Left kidney (tissue), 2 donors: Measurements from ENCODE around the gene EMILIN1. TPM values are rescaled to one million over a fixed set of nuclear protein-coding genes. Genes with fewer than 3 reads are reported as not detected.
"Not testable (repeated sequence)": the region's sequence is repeated elsewhere in the genome, so short reads cannot be mapped to it uniquely, and the experiment has no call there.

Experiments
- DNase-seq: peaks from one replicate; pipeline ENCODE4 v3.0.0-alpha.2; 2013
- polyA plus RNA-seq: library from polyadenylated mRNA; unstranded; fragments of 120-200 nt; gene quantifications from one replicate; pipeline ENCODE4 v1.2.1, GENCODE V29; 2013; ENCODE audit not compliant: insufficient read length

The EMILIN1 gene
- polyA plus RNA-seq, 1 donor = 57.7 TPM

DNA sequence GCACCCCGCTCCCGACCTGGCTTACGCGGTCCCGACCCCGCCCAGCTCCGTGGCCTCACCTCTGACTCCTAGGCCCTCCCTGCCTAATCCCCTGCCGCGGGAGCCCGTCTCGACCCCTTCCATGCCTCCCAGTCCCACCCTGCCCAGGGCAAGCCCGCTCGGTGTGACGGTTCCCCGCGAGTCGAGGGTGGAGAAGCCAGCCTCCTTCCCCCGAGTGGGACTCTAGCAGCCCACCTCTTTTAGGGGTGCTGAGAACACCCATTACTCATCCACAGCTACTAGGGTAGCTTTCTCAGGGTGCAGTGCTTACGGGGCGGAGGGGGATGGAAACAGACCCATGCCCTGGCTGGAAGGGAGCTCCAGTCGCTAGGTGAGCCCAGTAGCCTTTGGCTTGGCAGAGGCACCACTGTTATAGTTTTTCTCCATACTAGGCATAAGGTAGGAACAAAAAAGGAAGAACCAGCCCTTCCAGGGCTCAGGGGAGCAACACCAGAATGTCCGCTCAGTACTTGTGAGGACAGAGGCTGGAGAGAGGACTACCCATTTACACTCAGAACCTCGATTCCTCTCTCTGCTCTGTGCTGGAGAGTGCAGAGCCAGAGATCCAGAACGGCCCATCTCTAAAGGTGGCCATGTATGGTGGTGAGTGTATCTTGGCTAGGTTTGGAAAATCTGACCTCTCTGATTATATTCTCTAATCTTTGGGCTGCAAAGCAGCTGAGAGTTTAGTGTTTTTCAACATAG lies 26.3 kb upstream of the EMILIN1 start:
- no peak for DNase-seq

DNA sequence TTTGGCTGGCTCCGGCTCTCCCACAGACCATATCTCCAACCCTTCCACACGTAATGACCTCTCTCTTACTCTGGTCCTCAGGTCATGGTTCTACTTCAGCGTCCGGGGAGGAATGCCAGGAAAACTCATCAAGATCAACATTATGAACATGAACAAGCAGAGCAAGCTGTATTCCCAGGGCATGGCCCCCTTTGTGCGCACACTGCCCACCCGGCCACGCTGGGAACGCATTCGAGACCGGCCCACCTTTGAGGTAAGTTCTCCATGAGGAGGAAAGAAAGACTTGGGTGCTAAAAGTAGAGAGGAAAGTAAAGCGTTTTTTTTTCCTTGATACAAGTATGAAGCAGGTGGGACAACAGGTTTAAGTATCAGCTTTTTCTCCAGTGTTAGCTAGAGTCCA lies 25.1 kb upstream of the EMILIN1 start:
- no peak for DNase-seq

DNA sequence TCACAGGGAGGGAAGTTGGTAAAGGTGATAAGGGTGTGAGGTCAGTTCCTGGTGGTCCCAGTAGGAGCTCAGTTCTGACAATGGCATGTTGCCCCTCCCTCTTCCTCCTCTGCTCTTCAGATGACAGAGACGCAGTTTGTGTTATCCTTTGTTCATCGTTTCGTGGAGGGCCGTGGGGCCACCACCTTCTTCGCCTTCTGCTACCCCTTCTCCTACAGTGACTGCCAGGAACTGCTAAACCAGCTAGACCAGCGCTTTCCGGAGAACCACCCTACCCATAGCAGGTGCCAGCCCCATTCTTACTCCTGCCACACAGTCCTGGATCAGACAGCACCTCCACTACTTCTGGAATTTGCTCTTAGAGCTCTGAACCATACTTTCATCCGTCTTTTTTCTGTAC lies 24.6 kb upstream of the EMILIN1 start:
- DNase-seq = no peak

DNA sequence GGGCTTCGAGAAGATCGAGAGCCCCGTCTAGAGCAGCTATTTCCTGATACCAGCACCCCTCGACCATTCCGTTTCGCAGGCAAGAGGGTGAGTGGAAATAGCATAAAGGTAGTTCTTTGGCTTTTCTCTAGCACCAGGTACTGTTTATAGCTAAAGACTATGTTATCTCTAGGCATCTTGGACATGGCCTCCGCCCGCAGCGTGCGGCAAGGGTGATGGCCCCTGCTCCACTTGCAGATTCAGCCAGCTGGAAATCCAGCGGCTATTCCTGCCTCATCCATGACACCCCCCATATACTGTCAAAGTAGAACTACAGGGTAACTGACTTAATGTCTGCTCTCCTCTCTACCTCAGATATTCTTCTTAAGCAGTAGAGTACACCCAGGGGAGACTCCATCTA lies 23.7 kb upstream of the EMILIN1 start:
- no peak for DNase-seq

DNA sequence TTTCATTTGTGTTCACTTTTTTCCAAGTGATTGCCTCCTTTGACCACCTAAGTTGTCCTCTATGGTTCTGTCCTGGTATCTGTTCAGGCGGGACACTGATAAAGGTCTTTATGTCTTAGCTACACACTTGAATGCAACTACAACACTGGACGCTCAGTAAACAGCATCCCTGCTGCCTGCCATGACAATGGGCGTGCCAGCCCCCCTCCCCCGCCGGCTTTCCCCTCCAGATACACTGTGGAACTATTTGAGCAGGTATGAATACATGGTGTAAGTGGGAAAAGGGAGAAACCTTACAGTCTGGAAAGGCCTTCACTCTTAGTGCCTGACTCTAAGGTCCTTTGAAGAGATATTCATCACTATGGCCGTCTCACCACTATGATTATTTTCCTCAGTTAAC lies 21.2 kb upstream of the EMILIN1 start:
- DNase-seq = no peak

DNA sequence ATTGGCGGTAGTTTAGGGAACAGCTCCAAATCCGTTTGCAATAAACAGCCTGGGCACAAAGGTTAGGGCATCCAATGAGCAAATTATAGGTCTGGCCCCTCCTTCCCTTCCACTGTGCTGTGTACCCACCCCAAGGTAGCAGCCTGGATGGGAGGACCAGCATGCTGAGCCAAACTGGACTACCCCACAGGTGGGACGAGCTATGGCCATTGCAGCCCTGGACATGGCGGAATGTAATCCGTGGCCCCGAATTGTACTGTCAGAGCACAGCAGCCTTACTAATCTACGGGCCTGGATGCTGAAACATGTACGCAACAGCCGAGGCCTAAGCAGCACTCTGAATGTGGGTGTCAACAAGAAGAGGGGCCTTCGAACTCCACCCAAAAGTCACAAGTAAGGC lies 20.2 kb upstream of the EMILIN1 start:
- no peak for DNase-seq

DNA sequence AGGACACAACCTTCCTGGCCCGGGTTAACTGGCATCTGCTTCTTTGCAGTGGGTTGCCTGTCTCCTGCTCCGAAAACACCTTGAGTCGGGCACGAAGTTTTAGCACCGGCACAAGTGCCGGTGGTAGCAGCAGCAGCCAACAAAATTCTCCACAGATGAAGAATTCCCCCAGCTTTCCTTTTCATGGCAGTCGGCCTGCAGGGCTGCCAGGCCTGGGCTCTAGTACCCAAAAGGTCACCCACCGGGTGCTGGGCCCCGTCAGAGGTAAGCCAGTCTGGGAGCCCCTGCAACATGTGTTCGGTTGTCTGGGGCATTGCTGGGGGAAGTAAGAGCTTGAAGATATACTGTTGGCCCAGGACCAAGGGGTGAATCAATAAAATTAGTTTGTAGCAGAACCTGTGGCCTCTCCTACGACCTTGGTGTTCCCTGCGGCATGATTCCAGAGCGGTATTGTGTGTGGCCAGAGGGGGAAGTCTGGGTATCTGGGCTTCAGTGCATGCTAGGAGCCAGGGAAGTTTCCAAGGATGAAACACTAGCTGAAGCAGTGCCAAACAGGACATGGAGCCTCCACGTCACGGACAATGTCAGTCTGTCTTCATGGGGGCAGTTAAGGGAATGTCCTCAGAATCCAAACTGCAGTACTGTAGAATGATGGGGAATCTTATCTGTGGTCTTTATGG lies 19.1 kb upstream of the EMILIN1 start:
- DNase-seq = no peak

DNA sequence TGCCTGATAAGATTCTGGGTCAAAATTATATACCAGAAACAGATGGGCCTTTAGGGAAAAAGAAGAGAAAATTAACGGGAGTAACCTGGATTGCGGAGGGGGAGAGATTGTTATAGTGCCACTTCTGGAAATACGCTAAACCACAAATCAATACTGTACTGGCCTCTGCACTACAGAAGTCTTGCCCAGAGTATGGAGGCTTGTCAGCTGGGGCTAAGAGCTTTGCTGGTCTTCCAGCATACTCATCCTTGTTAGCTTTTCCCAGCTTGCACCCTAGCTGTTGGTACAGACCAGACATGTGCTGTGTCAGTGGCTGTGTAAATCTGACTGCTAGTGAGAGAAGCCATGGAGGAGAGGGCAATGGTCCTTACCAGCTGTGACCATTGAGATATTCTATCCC lies 18.1 kb upstream of the EMILIN1 start:
- no peak for DNase-seq

DNA sequence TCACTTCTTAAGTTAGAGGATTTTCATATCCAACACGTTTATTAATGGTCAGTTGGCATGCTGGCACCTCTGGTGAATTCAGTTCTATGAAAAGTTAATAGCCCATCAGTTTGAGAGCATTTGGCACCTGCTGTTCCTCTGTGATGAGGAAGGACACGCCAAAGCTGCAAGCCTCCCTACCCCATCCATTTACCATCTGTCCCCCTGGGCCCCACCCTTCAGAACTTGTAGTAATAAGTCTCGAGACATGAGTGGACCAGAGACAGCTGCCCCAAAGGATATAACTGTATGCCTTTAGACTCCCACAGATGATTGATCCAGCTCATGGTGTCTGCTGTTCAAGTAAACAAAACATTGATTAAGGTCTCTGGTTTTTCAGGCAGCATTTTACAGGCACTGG lies 13.3 kb upstream of the EMILIN1 start:
- DNase-seq = no peak

DNA sequence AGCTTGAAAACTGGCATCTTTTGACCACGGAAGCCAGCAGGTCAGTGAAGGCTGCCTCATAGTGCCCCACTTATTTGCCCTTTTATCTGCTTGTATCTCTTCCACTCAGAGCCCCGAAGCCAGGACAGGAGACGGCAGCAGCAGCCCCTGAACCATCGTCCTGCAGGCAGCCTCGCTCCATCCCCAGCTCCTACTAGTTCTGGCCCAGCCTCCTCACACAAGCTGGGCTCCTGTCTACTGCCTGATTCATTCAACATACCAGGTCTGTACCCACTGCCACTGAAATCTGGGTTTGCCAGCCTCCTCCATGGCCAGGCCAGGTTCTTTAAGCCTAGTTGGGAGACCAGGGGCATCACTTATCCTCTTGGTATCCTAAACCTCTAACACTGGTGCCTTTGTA lies 11.0 kb upstream of the EMILIN1 start:
- DNase-seq = no peak

DNA sequence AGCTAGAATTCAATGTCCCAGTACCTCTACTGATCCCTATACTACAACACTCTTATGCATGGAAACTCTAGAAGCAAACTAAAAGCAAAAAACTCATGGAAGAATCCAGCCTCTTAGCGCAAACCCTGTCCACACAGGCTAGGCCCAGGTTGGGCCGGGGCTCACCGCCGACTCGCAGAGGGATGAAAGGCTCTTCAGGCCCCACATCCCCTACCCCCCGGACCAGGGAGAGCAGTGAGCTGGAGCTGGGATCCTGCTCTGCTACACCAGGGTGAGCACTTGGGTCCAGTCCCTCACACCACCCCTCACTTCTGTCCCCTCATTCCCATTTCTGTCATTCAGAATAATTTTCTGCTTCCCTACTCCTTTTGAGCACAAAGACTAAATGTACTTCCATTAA lies 9.0 kb upstream of the EMILIN1 start:
- no peak for DNase-seq

DNA sequence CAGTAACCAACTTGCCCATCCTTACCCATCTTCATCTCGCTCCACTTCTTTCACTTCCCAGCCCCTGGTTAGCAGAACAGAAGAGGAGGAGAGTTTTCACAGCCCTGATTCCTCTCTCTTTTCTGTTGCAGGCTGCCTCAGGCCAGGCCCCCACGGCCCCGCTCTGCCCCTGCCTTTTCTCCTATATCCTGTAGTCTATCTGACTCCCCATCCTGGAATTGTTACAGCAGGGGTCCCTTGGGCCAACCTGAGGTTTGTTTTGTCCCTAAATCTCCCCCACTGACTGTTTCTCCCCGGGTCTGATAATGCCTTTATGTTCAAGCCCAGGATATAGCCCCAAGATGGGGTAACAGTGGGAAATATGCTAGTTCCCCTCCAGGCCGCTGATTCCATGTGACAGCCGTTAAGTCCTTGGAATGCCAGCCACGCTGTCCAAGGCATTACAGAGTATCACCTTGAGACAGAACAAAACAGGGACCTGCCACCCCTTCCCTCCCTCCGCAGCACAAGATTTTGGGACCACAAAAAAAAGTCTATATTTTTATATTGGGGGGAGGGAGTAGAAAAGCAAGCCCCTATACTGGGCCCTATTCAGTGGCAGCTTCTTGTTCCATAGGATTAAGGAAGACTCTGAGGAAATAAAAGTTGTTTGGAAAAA lies 8.3 kb upstream of the EMILIN1 start:
- DNase-seq = no peak

DNA sequence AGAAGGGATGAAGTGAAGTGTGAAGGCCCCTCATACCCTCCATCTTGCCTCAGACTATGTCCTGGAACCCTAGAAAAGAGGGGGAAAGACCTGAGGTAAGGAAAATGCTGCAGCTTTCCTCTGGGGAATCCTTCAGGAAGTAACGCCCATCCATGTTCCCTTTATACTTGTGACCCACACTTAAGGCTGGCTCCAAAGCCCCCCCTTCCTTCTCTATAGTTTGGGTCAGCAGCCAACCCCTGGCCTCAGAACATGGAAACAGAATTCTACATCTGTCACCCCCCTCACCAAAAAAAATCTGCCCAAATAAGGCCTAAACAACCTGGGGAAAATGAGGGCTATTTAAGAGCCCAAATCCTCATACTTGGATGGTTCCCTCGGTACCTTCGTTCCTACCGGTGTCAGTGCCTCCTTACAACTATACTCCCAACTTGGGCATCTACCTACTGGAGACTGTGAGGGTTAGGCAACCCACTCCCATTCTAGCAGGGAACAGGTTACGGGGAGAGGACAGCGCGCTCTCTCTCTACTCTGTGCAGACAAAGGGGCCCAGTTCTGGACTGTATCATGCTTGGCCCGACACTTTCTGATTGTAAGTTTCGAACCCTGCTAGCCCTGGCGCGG lies 7.7 kb upstream of the EMILIN1 start:
- DNase-seq = no peak

DNA sequence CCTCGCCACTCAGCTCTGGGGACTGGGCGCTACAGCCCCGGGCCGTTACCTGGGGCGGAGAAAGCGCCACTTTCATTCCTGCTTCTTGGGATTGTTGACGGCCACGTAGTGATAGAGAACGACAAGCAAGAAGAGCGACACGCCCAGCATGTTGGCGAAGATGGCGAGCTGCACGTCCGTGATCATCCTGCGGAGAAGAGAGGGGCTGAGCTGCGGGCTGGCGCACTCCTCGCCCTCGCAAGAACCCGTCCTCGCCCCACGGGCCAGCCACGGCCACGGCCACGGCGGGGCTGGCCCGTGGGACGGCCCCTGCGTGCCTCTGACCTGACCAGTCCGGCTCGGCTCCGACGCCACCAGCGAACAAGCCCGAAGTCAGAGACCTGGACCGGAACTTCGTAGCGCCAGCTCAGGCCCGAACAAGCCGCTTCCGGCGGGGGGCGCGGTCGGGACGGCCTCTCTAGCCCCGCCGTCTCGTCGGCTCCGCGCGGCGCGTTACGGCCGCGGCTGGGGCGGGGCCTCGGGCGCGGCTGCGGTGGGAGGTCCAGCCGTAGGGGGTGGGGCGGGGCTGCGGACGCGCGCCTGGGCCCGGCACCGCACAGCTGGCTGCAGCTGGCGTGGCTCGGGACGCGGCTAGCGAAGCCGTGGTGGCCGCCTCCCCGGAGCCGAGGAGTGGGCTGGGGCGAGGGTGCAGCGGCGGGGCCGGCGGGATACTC lies 7.0 kb upstream of the EMILIN1 start, which contains the start of gene OST4:
Gene OST4, minus strand, starts transcription at position 378 of the 713 bp plus-strand sequence.
- peak; percentile 93 for DNase-seq

DNA sequence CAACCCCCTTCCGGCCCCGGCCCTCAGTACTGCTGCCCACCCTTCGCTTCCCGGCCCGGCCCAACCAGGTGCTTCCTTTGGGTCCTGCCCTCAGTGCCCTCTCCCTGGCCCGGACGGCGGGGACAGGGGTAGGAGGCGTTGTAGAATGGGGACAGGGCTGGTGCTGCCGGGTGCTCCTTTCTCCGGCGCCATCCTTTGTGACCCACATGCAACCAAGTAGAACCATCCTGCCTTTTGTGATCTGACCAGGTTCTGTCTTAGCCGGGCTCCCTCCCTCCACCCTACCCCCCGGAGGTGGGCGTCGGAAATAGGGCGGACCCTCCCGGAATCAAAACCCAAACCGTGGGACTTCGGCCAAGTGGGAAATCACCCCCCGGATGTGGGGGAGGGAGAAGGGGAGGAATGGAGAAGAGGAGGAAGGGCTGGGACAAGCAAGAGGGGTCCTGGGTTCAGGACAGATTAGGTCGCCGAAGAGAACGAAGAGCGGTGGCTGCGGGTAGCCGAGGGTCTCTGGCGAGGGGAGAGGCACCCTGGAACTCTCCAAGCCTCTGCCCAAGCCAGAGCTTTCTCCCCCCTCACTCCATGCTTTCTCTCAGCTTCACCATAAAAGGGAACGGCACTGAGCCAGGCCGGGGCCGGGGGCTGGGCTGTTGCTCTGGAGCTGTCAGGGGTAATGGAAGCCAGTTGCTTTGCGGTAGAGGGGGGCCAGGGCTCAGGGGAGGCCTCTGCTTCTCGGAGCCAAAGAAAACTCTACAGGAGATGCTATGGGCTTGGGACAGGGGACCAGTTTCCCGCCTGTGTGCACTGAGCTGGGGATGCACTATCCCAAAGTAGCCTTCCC lies 6.2 kb upstream of the EMILIN1 start:
- peak; percentile 87 for DNase-seq

DNA sequence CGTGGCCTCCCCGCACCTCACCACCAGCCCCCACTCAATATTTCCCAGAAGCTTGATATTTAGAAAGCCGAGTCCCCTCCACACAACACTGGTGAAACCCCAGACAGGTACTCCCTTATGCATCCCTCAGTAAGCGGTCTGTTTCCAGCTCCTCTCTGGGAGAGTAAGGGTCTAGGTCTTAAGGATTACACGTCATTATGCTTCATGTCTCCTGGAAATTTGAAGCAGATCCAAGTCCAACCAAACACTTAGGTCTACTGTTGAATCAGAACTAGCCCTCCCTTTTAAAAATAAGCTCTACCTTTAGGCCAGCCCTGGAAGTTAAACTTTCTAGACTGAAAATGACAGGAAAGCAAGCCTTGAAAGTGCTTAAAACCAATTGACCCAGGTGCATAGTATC lies 5.5 kb upstream of the EMILIN1 start:
- DNase-seq = no peak

DNA sequence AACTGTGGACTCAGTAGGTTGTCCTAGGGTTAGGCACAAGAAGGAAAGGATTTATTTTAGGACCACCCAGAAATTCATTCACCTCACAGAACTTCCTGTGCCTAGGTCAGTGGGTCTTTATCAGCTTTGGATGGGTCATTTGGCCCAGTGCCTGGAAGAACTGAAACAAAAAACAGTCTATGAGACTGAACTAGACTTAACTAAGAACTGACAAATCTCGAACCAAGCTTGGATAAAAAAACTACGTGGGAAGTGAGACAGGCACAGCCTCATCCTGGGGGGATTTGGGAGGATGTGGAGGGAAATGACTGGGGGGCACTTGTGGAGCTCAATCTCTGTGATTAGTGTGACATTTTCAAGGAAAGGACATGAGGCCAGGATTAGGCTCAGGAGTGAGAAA lies 4.6 kb upstream of the EMILIN1 start:
- no peak for DNase-seq

DNA sequence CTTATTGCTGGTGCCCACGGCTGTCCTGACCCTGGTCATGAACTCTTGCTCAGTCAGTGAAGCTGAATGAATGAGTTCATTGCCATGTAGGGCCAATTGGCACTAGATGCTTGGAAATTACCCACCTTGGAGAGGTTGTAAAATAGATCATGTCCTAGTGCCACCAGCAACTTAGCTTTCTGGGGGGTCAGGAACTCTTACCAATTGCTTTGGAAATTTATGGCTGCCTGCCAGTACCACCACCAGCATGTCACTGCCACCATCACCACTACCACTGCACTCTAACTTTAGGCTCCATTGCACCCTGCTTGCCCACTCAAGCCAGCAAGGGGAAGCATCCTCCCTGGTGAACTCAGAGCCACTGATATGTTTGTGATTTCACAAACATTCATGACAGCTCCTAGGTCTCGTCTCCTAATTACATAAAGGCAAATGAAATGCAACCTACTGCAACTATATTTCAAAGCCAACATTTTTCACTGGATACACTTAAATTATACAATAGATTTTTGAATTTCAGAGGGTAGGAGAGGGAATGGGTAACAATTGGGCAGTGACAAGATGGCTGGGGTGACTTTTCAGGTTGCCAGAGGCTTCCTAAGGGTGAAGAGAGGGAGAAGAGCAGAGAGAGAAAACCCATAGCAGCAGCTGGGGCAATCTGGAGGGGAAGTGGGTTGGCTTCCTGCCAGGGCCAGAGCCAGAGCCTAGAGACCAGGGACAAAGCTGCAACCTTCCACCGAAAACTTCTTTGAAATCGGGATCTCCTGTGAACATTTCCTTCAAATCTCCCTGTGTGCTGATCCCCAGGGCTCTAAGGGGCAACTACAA lies 3.5 kb upstream of the EMILIN1 start:
- DNase-seq = no peak

DNA sequence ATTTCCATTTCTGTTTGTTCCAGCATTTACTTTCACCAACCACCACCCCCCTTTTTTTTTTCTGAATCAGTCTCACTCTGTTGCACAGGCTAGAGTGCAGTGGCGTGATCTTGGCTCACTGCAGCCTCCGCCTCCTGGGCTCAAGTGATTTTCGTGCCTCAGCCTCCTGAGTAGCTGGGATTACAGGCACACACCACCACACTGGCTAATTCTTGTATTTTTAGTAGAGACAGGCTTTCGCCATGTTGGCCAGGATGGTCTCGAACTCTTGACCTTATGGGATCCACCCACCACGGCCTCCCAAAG lies 2.9 kb upstream of the EMILIN1 start:
- DNase-seq = not testable (repeated sequence)

DNA sequence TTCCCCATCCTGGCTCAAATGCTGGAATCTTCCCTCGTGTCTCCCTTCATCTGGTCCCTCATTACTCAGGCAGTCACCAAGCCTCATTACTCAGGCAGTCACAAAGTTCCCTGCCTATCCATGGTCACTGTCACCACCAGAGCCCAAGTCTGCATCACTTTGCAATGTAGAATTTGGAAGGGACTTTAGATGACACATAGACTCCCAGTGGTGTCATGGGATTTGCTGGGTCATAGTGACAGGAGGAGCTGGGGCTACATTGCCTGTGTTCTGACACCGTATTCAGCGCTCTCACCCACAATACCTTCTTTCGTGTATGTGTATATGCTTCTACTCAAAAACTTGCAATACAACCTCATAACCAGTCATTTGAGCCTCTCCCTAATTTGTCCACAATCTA lies 2.1 kb upstream of the EMILIN1 start:
- DNase-seq = no peak

DNA sequence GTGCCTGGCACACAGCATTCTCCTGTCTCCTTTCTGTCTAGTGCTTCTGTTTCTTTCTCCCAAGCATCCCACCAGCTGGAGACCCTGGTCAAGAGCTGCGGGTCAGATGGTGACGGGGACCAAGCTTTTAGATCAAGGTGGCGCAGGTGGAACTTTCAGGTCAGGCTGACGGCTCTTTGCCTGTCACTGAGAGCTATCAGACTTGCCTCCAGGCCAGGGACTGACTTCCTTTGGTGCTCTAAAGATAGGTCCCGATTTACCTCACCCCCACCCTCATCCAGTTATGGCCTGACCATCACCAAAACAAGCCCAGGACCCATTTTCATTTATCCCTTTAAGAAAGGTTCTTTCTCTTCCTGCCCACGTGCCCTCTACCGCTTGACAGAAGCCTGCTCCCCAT lies 1.2 kb upstream of the EMILIN1 start:
- DNase-seq = no peak
